GM21825 (cell line): ENCODE measurements around the gene TMEM119.
"Not testable (repeated sequence)": the region's sequence is repeated elsewhere in the genome, so short reads cannot be mapped to it uniquely, and the experiment has no call there.

Source experiments
- ATAC-seq: cut with Tn5 transposase; IDR thresholded peaks from one replicate; pipeline ENCODE4 v1.9.1; 2021; ENCODE audit warnings: mild to moderate bottlenecking, moderate library complexity; ENCODE audit not compliant: unreplicated experiment

TMEM119 gene

DNA sequence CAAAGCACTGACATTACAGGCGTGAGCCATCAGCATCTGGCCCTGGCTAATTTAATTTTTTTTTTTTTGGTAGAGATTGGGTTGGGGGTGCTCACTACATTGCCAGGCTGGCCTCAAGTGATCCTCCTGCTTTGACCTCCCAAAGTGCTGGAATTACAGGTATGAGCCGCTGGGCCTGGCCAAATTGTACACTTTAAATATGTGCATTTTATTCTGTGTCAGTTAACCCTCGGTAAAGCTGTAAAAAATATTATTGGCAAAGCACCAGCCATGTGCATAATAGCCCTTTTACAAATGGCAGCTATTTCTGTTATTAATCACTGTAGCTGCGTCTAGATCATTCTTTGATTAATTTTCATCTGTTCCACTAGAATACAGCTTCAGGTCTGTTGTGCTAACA lies 12.0 kb downstream of the TMEM119 start:
- no peak for ATAC-seq

DNA sequence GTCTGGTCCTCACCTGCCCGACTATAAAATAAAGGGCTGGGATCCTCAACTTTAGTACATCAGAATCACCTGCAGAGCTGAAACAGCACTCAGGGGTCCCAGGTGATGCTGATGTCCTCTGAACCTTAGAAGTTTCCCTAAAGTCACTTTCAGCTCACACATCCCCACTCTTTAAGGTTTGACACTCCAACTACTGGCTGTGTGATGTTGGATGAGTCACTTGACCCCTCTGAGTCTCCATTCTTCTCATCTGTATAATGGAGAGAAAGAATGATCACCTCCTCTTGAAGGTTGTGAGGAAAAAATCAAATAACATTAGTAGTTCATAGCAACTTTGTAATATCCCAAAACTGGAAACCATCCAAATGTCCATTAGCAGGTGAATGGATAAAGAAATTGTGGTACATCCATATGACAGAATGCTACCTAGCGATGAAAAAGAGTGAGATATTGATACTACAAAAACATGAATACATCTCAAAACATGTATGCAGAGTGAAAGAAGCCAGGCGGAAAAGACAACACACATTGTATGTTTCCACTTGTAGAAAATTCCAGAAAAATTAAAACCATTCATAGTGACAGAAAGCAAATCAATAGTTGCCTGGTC lies 13.3 kb downstream of the TMEM119 start:
- no peak for ATAC-seq

DNA sequence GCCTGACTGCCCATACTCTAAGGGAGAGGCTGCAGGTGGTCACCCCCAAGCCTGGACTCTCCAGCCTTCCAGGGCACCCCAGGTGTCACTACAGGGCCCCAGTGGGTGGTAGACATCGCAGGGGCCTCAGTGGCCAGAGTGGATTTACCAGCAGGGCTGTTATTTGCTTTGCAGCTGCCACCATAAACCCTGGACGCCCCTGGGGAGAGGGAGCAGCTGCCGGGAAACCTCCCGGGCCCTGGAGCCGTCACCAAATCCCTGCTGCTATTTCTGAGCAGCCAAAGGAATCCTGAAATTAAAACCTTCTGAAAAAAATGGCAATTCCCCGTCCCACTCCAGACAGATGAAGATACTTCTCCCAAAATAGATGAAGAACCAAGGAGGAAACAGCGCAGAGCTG lies 13.9 kb downstream of the TMEM119 start:
- no peak for ATAC-seq

DNA sequence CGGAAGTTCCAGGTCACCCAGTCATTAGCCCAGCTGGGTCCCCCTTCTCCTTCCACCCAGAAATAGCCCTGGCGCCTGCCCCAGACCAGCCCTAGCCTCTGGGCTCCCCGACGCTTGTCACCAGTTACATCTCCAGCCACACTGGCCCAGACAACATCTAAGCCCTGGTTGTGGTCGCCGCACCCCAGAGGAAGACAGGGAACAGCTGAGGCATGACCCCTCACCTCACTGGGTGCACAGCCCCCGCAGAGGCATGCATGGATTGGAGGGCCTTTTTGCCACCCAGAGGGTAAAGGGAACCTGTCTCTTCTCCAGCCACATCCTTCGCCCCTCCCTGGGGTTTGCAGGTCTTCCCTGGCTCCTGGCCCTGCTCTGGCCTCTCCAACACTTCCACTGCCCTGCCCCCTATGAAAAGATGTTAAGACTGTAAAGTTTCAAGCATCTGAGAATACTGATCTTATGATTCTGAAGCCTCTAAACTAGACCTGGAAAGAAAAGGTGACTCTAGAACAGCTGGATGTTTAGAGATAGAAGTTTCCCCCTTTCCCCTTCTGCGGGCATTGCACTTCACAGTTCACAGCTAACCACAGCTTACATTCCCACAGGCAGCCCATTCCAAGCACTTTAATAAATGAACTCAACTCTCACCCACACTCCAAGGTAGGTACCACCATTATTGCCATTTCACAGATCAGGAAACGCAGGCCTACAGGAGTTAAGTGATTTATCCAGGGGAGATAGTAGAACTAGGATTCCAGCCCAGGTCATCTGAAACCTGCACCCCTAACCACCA lies 14.7 kb downstream of the TMEM119 start:
- ATAC-seq = no peak

DNA sequence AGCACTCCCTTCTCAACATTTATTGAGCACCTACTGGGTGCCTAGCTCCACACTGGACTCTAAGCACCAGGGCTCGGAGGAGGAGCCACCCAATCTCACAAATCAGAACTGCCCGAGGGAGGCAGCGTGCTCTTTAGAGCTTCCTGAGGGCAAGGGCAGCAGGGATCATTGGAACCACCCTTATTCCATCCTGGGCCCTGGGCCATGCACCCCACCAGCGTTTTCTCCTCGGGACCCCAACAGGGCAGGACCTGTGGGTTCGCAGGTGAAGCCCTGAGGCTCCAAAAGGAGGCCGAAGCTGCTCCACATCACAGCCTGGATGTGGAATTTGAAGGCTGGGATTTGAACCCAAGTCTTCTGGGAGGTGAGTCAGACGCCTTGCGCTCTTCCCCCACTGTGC lies 15.4 kb downstream of the TMEM119 start:
- ATAC-seq = no peak

DNA sequence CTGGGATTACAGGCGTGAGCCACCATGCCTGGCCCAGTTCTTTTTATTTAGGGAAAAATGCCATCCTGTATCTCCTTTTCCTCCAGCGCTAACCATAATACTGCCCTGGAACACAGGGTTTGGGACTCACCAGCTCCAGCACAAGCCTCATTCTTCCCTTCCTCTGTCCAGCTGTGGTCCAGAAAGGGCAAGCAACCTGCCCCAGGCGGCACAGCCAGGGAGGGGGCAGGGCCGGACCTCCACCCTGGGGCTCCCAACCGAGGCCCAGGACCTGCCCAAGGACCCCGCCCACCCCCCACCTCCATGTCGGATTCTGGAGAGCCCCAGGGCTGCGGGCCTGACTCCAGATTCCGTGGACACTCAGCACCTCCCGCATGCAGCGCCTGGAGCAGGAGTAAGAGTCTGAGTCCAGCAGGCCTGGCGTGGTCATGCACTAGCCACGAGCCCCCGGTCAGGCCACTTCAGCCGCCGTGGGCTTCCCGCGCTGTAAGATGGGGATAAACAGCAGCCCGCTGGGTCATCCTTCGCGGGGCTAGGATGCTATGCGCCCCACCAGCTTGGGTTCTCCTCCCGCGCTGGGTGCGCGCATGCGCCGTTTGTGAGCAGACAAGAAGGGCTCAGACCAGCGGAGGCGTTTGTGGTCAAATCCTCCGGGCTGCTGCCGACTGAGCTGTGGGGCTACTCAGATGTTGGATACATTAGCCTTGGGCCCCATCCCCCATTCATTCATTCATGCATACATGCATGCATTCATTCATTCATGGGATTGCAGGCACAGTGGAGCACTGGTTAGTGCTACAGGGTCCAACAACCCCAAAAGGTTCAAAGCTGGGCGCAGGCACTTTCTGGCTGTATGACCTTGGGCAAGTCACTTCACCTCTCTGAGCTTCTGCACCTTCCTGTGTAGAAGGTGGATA lies 16.3 kb downstream of the TMEM119 start:
- no peak for ATAC-seq

DNA sequence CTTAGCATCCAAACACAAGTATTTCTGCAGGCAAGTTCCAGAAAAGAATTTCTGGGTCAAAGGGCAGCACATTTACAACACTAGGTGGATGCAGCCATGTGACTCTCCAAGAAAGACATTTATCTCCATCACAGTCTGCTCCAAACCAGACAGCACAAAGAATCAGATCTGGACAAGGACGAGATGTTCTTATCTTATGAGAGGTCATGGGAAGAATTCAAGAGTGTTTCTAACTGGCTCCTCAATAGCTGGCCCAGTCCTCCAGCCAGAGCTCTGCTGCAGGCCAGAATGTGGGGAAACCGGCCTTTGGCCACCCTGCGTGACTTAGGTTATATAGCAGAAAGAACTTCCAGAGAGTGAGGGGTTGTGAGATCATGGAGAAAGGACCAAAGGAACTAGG lies 17.4 kb downstream of the TMEM119 start:
- ATAC-seq = no peak

DNA sequence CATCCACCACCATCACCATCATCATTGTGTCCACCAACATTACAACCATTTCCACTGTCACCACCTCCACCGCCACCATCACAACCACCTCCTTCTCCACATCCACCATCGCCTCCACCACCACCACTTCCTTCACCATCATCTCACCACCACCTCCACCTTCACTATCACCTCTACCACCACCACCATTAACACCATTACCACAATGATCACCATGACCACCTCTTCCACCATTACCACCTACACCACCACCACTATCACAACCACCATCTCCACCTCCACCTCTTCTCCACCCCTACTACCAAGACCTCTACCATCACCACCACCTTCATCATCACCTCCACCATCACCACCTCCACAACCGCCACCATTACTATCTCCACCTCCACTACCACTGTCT lies 19.1 kb downstream of the TMEM119 start:
- no peak for ATAC-seq

DNA sequence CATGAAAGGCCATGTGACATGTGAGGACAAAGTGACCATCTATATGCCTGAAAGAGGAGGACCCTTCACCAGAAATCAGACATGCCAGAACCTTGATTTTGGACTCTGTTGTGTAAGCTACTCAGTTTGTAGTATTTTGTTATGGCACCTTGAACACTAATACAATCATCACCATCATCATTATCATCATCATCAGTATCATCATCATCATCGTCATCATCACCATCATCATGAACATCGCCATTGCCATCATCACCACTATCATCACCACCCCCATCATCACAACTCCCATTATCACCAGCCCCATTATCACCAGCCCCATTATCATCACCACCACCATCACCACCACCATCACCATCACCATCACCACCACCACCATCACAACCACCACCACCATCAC lies 19.6 kb downstream of the TMEM119 start:
- ATAC-seq = no peak

DNA sequence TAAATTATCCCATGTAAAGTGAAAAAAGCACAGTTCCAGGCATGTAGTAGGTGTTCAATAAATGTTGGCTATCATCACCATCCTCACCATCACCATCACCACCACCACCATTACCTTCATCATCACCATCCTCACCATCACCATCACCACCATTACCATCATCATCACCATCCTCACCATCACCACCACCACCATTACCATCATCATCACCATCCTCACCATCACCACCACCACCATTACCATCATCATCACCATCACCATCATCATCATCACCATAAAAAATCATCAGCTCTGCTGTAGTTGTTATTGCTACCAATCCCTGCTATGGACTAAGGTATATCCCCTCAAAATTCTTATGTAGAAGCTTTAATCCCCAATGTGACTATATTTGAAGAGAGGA lies 20.4 kb downstream of the TMEM119 start:
- no peak for ATAC-seq

DNA sequence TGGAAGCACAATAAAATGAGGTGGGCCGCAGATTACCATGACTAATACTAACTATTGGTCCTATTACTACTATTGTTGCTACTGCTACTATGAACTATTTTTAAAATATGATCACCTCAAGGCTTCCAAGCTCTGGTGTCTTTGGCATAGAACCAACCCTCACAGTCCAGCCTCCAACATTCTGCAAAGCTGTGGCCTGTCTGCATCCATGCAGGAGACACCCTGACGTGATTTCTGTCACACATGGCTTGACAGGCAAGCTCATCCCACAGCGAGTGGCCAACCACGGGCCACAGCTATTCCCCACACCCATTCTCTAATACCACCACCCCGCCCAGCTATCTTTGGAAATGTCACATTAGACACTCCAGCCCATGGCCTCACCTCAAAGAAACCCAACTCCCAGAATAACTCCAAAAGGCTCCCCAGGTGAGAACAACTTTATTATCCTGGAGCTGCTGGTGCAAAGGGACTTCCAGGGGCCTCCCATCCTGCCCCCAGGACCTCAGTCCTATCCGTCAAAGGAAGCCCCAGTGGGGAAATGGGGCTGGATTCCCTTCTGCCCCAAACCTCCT lies 21.1 kb downstream of the TMEM119 start:
- ATAC-seq = no peak

DNA sequence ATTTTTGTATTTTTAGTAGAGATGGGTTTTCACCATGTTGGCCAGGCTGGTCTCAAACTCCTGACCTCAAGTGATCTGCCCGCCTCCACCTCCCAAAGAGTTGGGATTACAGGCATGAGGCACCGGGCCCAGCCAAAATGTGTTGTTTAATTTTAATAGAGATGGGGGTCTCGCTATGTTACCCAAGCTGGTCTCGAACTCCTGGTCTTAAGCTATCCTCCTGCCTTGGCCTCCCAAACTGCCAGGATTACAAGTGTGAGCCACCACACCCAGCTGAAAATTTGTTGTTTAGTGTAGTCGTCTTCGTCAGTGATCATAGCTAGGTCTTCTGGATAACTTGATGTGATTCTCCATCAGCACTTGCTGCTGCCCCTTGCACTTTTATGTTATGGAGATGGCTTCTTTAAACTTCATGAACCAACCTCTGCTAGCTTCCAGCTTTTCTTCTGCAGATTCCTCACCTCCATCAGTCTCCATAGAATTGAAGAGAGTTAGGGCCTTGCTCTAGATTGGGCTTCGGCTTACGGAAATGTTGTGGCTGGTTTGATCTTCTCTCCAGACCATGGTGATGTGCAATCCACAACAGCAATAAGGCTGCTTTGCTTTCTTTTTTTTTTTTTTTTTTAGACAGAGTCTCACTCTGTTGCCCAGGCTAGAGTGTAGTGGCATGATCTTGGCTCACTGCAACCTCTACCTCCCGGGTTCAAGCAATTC lies 22.5 kb downstream of the TMEM119 start:
- ATAC-seq = no peak

DNA sequence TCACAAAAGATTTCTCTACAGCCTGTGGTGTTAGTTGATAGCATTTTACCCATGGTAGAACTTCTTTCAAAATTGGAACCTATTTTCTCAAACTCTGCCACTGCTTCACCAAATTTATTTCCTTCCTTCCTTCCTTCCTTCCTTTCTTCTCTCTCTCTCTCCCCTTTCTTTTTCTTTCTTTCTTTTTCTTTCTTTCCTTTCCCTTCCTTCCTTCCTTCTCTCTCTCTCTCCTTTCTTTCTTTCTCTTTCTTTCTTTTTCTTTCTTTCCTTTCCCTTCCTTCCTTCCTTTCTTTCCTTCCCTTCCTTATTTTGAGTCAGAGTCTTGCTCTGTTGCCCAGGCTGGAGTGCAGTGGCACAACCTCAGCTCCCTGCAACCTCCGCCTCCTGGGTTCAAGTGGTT lies 23.6 kb downstream of the TMEM119 start:
- not testable (repeated sequence) for ATAC-seq

DNA sequence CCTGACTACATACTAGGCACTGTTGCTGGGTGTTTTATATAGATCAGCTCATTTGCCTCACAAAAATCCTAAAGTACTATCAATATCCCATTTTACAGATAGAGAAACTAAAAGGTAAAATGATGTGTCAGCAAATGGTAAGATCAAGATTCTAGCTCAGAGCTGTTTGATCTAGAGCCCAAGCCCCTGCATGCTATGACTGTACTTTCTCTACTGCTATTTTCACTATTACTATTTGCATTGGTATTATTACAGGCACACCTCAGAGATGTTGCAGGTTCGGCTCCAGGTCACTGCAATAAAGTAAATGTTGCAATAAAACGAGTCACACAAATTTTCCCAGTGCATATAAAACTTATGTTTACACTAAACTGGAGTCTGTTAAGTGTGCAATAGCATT lies 24.6 kb downstream of the TMEM119 start:
- ATAC-seq = no peak

DNA sequence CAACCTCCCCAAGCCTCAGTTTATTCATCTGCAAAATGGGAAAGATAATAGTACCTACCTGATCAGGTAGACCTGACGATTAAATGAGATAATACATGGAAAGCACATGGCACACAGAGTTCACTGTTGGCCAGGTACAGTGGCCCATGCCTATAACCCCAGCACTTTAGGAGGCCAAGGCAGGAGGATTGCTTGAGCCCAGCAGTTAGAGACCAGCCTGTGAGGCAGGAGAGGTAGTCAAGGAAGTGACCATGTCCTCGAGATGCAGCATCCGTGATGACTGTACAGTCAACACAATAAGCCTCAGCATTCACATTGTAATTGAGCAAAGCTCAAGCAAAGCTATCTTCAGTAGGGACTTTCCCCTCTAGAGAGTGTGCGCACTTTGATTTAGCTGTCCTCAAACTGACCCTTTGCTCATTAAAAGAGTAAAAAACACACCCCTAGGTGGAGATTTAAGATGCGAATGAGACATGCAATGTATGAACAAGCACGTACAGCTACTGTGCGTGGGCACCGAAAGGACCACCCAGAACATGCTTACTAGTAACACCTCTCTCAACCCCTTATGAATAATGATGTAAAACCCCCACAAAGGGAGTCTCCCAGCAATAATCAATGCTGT lies 25.6 kb downstream of the TMEM119 start:
- no peak for ATAC-seq

DNA sequence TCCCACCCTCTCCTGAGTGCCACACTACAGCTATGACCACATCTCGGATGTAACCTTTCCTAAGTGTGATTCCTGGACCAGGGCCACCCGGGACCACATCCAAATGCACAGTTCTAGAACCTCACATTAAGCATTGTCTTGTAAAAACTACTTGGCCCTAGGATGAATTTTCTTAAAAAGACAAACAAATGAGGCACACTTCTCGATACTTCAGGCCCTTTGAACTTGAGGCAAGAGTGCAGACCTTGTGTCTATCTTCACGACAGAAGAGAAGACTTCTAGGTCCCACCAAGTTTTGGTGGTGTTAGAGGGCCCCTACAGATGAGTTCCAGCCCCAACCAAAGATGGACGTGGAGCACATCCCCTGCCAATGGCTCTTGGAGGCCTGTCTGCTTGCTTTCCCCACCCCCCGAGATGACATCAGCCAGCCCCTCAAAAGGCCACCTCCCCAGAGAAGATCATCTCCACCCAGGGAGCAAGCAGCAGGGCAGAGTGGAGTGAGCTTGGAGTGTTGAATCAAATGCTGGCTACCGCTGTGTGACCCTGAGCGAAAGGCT lies 26.2 kb downstream of the TMEM119 start:
- no peak for ATAC-seq

DNA sequence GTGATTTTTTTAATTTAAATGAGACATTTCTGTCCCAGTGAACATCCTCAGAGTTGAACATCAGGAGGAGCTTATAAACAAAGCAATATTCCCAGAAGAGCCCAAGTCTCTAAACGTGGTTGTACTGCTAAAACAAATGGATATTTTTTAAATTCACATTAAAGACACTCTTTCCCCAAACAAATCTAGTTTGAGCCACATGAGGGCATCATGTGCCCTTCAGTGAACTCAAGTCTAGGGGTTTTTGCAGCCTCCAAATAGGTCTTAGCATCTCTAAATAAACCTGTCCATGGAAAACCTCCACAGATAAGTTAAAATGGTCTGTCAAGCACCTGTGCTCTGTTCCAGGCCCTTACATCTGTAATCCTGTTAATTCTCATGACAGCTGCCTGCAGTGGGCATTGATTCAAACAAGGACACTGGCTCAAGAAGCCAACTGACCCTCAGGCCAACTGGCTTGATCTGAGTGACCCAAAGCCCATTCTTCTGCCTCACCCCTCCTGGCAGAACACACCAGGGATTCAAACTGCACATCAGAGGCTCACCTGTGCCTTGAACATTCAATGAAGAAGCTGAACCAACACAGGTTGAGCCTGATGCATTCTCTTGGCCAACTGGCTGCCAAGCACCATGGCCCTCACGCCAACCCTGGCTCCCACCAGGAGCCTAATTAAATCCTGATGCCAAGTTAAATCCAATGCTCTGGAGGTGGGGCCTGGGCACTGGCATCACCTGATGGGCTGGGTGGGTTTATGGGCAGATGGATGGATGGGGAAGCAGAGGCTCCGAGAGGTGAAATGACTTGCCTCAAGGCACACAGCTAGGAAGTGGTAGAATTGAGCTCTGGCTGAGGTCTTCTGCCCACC lies 26.9 kb downstream of the TMEM119 start:
- no peak for ATAC-seq

DNA sequence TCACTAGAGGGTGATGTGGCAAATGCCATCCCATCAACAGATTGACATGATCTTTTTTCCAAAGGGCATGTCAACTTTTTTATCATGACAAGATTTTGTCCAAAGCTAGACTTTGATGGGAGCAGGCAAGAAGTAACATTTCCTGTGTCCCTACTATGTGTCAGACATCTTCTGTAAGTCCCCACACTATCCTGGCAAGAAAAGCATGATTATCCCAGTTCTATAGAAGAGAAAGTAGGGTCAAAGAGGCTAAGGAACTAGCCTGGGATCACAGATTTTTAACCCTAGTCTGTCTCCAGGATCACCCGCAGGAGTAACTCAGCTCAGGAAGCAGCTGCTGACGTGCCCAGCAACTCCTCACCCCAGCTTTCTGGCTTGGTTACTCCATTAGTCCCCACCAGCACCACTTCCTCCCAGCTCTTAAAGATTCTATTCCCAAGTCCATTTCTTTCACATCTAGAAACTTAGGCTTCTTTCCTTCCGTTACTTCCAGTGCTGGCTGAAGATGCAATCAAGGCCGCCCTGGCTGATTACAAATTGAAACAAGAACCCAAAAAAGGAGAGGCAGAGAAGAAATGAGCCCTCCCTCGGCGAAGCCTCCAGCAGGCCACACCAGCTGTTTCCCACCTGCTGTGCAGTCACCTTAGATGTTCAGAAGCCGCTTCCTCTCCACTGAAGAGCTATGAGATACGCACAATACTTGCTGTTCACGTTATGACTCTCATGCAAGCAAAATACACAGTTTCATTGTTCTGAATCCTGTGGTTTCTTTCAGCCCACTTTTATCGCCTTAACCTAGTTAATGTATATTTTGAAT lies 29.3 kb downstream of the TMEM119 start:
- ATAC-seq = peak; percentile 66
